Neutrophil (primary cell): ENCODE results near the gene NCOA5.
"Not testable (repeated sequence)": the region's sequence is repeated elsewhere in the genome, so short reads cannot be mapped to it uniquely, and the experiment has no call there.

Source experiments
- H3K27ac ChIP-seq: fragments of 200-600 bp; sonication (generic); 2 replicates; pipeline ENCODE4 v1.5.1; 2016; ENCODE audit warnings: mild to moderate bottlenecking, moderate library complexity
- H3K27me3 ChIP-seq: fragments of 200-600 bp; sonication (generic); 2 replicates; pipeline ENCODE4 v1.6.0; 2016; ENCODE audit warnings: mild to moderate bottlenecking
- H3K36me3 ChIP-seq: fragments of 200-600 bp; sonication (generic); 2 replicates; pipeline ENCODE4 v1.5.1; 2017
- H3K4me1 ChIP-seq, 2 experiments: fragments of 200-600 bp in 1 of 2; sonication (generic) in 1 of 2; 1 replicate in 1 of 2; 2 replicates in 1 of 2; pipeline versions ENCODE4 v1.5.1 to v1.6.1; 2013 to 2016; ENCODE audit warnings: low read depth in 1 of 2, low read length in 1 of 2, mild to moderate bottlenecking in 1 of 2, moderate library complexity in 1 of 2; ENCODE audit not compliant: control insufficient read depth in 1 of 2, insufficient read depth in 1 of 2
- H3K4me3 ChIP-seq, 2 experiments: fragments of 200-600 bp in 1 of 2; sonication (generic) in 1 of 2; 1 replicate in 1 of 2; 2 replicates in 1 of 2; pipeline ENCODE4 v1.5.1; 2013 to 2016; ENCODE audit warnings: low read depth in 1 of 2, low read length in 1 of 2, mild to moderate bottlenecking in 1 of 2, moderate library complexity in 1 of 2
- H3K9me3 ChIP-seq: fragments of 200-600 bp; sonication (generic); 2 replicates; pipeline ENCODE4 v1.5.1; 2016
- TF ChIP-seq, protein P1 (sequence below): fragments of 200-600 bp; sonication (generic); IDR thresholded peaks from 2 replicates; pipeline ENCODE4 v1.5.1; 2016; ENCODE audit warnings: antibody characterized with exemption

The NCOA5 gene

DNA sequence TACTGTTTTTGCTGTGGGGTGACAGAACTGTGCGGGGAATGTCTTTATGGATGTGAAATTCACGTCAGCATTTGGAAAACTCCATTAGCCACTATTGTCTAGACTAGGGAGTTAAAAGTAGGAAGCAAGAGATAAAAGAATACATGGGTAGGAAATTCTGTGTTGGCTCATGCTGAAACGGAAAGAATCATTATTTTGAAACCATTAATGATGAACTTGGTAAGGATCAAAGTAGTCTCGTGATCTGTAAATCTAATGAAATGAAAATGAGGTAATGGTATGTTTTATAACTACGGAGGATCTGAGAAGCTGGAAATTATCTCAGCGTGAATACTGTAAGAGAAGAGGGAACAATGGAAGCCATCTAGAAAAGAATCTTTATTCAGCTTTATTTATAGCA is 17.3 kb upstream of the NCOA5 start:
- Histone ChIP-seq H3K27ac (no peak overlapping the region), H3K4me1 (no peaks in the 10 kb centered on the region), H3K9me3 (no peaks in the 10 kb centered on the region), H3K4me3 (no peak overlapping the region), H3K27me3 (peaks cover 98% of the 10 kb centered on the region), H3K36me3 (no peaks in the 10 kb centered on the region)
- TF ChIP-seq, protein P1, sequence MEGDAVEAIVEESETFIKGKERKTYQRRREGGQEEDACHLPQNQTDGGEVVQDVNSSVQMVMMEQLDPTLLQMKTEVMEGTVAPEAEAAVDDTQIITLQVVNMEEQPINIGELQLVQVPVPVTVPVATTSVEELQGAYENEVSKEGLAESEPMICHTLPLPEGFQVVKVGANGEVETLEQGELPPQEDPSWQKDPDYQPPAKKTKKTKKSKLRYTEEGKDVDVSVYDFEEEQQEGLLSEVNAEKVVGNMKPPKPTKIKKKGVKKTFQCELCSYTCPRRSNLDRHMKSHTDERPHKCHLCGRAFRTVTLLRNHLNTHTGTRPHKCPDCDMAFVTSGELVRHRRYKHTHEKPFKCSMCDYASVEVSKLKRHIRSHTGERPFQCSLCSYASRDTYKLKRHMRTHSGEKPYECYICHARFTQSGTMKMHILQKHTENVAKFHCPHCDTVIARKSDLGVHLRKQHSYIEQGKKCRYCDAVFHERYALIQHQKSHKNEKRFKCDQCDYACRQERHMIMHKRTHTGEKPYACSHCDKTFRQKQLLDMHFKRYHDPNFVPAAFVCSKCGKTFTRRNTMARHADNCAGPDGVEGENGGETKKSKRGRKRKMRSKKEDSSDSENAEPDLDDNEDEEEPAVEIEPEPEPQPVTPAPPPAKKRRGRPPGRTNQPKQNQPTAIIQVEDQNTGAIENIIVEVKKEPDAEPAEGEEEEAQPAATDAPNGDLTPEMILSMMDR: no peak

DNA sequence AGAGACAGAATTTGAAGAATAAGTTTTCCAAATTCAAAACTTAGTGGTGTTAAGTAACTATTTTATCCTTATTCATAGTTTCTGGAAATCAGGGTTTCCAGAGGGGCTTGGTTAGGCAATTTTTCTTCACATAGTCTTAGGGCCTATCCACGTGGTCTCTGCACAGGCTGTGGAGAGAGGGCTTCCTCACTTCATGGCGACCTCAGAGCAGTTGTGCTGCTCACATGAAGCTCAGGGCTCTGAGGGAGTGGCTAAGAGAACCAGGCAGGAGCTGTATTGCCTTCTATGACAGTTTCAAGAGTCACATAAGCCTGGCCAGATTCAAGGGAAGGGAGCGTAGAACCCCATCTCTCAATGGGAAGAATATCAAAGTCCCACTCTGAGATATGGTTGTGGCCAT is 14.5 kb upstream of the NCOA5 start:
- H3K36me3 ChIP-seq: no peaks in the 10 kb centered on the region
- H3K9me3 ChIP-seq: no peaks in the 10 kb centered on the region
- TF ChIP-seq, protein P1: no peak
- no peak overlapping the region for H3K27ac ChIP-seq
- peaks cover 99% of the 10 kb centered on the region for H3K27me3 ChIP-seq
- no peak overlapping the region for H3K4me3 ChIP-seq
- H3K4me1 ChIP-seq: no peaks in the 10 kb centered on the region

GRCh38 chr20:46102940-46103339 is 13.2 kb upstream of the NCOA5 start:
- no peaks in the 10 kb centered on the region for H3K36me3 ChIP-seq
- no peaks in the 10 kb centered on the region for H3K9me3 ChIP-seq
- H3K4me1 ChIP-seq: no peaks in the 10 kb centered on the region
- H3K27me3 ChIP-seq: peaks cover 99% of the 10 kb centered on the region
- no peak overlapping the region for H3K4me3 ChIP-seq
- H3K27ac ChIP-seq: no peak overlapping the region
- TF ChIP-seq, protein P1: no peak

DNA sequence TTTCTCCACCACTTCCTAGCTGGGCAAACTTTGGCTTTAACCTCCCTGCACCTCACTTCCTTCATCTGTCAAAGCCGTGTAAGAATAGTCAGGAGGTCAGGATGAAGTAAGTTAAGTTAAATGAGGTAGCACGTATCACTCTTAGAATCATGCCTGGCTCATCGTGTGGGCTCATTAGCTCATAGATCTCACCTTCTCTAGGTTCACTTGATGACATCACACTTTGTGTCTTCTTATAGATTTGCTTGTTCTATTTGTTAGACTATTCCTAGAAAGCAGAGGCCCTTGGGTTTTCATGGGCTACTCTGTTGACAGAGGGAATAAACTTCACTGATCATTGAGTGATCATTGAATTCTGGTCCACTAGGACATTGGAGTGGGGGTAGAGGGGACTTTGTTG is 12.2 kb upstream of the NCOA5 start:
- Histone ChIP-seq H3K9me3 (no peaks in the 10 kb centered on the region), H3K27ac (no peak overlapping the region), H3K4me1 (no peaks in the 10 kb centered on the region), H3K4me3 (no peak overlapping the region), H3K36me3 (no peaks in the 10 kb centered on the region), H3K27me3 (peaks cover 99% of the 10 kb centered on the region)
- TF ChIP-seq, protein P1: no peak

- TF ChIP-seq, protein P1: no peak
- Histone ChIP-seq H3K27me3 (peaks cover 98% of the 10 kb centered on the region), H3K36me3 (no peaks in the 10 kb centered on the region), H3K27ac (no peak overlapping the region), H3K9me3 (no peaks in the 10 kb centered on the region), H3K4me3 (no peak overlapping the region), H3K4me1 (no peaks in the 10 kb centered on the region)
Measured at GRCh38 chr20:46100988-46101387, 11.2 kb upstream of the NCOA5 start.

DNA sequence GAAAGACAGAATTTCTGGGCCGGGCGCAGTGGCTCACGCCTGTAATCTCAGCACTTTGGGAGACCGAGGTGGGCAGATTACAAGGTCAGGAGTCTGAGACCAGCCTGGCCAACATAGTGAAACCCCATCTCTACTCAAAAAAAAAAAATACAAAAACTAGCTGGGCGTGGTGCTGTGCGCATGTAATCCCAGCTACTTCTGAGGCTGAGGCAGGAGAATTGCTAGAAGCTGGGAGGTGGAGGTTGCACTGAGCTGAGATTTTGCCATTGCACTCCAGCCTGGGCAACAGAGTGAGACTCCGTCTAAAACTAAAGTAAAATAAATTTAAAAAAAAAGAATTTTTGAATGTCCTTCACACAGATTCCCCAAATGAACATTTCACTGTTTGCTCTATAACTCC is 10.7 kb upstream of the NCOA5 start:
- not testable (repeated sequence) for H3K4me3 ChIP-seq, H3K27ac ChIP-seq, H3K36me3 ChIP-seq, H3K4me1 ChIP-seq, H3K9me3 ChIP-seq
- peaks cover 98% of the 10 kb centered on the region for H3K27me3 ChIP-seq
